RWPE2 (cell line): ENCODE measurements around the gene ICAM2.
A peak's percentile ranks its signal among the peaks of the same experiment; 100 is the strongest.

Source experiments
- ATAC-seq: fragments of 200-7000 bp; cut with Tn5 transposase; 3 replicates; pipeline ENCODE4 v1.9.1; 2021; ENCODE audit warnings: low read depth
- DNase-seq: peaks from one replicate; pipeline ENCODE4 v3.0.0-alpha.2; 2020; ENCODE audit warnings: low spot score
- H3K27ac ChIP-seq: fragments of 450-650 bp; 2 replicates; pipeline ENCODE4 v1.5.1; 2017; ENCODE audit warnings: mild to moderate bottlenecking; ENCODE audit not compliant: poor library complexity, severe bottlenecking
- H3K27me3 ChIP-seq: fragments of 250-450 bp; sonication (Bioruptor Pico); 2 replicates; pipeline ENCODE4 v1.5.1; 2021; ENCODE audit warnings: mild to moderate bottlenecking, moderate library complexity; ENCODE audit not compliant: insufficient read depth, poor library complexity, severe bottlenecking
- H3K36me3 ChIP-seq: fragments of 250-450 bp; sonication (Bioruptor Pico); 2 replicates; pipeline ENCODE4 v1.5.1; 2020; ENCODE audit warnings: low read depth, mild to moderate bottlenecking, moderate library complexity
- H3K4me1 ChIP-seq: fragments of 250-450 bp; sonication (Bioruptor Pico); 2 replicates; pipeline ENCODE4 v1.5.1; 2021; ENCODE audit warnings: mild to moderate bottlenecking, moderate library complexity; ENCODE audit not compliant: insufficient read depth, poor library complexity, severe bottlenecking
- H3K4me3 ChIP-seq: fragments of 250-450 bp; sonication (Bioruptor Pico); 2 replicates; pipeline ENCODE4 v1.5.1; 2021; ENCODE audit warnings: mild to moderate bottlenecking, moderate library complexity; ENCODE audit not compliant: severe bottlenecking
- H3K9me3 ChIP-seq: fragments of 250-450 bp; sonication (Bioruptor Pico); 2 replicates; pipeline ENCODE4 v1.5.1; 2021; ENCODE audit warnings: mild to moderate bottlenecking, moderate library complexity; ENCODE audit not compliant: severe bottlenecking
- TF ChIP-seq, protein P1 (sequence below): fragments of 450-650 bp; IDR thresholded peaks from one replicate; pipeline ENCODE4 v1.5.1; 2017; ENCODE audit warnings: mild to moderate bottlenecking, moderate library complexity; ENCODE audit not compliant: poor library complexity, severe bottlenecking

ICAM2 gene

DNA sequence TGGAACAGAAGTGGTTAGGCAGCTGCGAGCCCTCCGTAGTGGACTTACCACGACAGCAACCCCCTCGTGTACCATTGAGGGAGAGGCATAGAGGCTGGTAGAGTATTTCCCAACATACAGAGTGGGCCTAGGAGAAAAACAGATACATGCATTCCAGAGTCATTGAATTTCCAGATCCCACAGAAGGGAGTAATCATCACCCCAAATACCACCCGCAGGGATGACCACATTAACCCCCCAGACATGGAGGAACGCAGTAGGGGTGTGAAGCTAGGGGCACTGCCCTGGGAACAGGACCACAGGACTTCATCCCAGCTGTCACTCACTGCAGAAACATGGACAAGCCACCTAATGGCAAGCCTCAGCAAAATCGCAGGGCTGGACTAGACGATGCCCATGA lies 44.7 kb upstream of the ICAM2 start:
- Histone ChIP-seq H3K4me3 (no peak overlapping the region), H3K36me3 (peaks cover 19% of the 10 kb centered on the region), H3K4me1 (peaks cover 5% of the 10 kb centered on the region), H3K27ac (no peak overlapping the region), H3K9me3 (peaks cover 1% of the 10 kb centered on the region), H3K27me3 (no peaks in the 10 kb centered on the region)
- TF ChIP-seq, protein P1, sequence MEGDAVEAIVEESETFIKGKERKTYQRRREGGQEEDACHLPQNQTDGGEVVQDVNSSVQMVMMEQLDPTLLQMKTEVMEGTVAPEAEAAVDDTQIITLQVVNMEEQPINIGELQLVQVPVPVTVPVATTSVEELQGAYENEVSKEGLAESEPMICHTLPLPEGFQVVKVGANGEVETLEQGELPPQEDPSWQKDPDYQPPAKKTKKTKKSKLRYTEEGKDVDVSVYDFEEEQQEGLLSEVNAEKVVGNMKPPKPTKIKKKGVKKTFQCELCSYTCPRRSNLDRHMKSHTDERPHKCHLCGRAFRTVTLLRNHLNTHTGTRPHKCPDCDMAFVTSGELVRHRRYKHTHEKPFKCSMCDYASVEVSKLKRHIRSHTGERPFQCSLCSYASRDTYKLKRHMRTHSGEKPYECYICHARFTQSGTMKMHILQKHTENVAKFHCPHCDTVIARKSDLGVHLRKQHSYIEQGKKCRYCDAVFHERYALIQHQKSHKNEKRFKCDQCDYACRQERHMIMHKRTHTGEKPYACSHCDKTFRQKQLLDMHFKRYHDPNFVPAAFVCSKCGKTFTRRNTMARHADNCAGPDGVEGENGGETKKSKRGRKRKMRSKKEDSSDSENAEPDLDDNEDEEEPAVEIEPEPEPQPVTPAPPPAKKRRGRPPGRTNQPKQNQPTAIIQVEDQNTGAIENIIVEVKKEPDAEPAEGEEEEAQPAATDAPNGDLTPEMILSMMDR, result no peak
- DNase-seq, result no peak
- no peak for ATAC-seq

DNA sequence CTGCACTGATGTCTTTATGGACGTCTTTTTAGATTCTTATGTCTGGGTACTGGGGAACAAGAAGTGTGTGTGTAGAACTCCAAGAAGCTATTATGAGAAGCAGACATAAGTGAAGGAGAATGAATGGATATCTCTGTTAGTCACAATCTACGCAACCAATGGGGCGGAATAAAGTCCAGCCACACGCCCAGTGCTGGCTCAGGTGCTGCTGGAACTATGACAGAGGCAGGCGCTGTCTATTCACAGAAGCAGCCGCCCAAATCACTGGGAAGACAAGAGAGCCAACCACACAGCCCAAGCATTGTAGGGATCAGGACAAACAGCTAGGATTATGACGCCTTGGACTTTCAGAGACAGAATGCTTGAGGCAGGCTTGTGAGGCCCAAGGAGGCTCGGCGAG lies 43.9 kb upstream of the ICAM2 start:
- ATAC-seq, result no peak
- peaks cover 1% of the 10 kb centered on the region for H3K9me3 ChIP-seq
- H3K4me3 ChIP-seq, result no peak overlapping the region
- no peak for DNase-seq
- TF ChIP-seq, protein P1, result no peak
- peaks cover 5% of the 10 kb centered on the region for H3K4me1 ChIP-seq
- no peak overlapping the region for H3K27ac ChIP-seq
- H3K27me3 ChIP-seq, result no peaks in the 10 kb centered on the region
- peaks cover 11% of the 10 kb centered on the region for H3K36me3 ChIP-seq

DNA sequence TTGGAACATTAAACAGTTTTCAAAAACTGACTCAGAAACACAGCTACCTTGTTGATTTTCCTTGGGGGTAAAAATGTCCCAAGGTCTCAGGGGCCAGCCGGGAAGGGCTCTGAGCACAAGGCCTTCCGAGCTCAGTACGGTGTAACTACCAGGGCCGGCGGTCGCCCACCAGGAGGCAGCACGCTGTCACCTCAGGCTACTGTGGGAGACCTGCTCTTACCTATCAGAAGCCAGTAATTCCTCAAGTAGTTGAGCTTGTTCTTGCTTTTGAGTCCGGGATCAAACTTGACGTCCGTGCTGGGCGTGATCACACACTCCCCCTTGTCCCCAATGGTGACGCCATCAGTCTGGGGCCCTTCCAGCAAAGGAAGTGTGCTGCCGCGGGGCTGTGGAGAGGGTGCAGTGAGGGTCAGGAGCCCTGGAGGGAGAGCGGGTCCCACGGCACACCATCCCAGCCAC lies 43.4 kb upstream of the ICAM2 start:
- DNase-seq, result no peak

DNA sequence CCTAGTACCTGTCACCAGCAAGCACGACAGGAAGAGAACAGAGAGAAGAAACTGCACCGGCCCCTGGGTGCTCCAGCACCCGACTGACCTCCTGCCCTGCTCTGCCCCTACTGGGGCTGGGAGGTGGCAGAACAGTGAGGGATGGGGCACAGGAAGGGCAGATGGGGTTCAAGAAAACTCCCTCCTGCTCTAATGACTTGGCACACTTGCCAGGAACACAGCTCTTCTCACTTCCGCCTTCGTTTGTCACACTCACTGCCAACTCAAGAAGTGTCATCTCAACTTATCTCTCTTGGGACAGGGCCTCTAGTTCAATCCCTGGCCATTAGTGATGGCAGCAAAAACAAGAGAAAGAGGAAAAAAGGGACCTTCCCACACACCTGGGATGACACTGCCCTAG lies 42.7 kb upstream of the ICAM2 start:
- Histone ChIP-seq H3K27ac (no peak overlapping the region), H3K36me3 (no peaks in the 10 kb centered on the region; the same call in 1 of the 2 replicates), H3K27me3 (no peaks in the 10 kb centered on the region), H3K9me3 (no peaks in the 10 kb centered on the region), H3K4me3 (no peak overlapping the region), H3K4me1 (peaks cover 5% of the 10 kb centered on the region)
- no peak for DNase-seq
- TF ChIP-seq, protein P1, result no peak
- no peak for ATAC-seq

More for the DNA sequence above, 43.4 kb upstream of the ICAM2 start:
- Histone ChIP-seq H3K4me3 (no peak overlapping the region), H3K4me1 (peaks cover 5% of the 10 kb centered on the region), H3K36me3 (peaks cover 5% of the 10 kb centered on the region; the same call in 1 of the 2 replicates), H3K27ac (no peak overlapping the region), H3K27me3 (no peaks in the 10 kb centered on the region), H3K9me3 (no peaks in the 10 kb centered on the region)
- peak; percentile 78 for ATAC-seq
- TF ChIP-seq, protein P1, result peak; percentile 52

DNA sequence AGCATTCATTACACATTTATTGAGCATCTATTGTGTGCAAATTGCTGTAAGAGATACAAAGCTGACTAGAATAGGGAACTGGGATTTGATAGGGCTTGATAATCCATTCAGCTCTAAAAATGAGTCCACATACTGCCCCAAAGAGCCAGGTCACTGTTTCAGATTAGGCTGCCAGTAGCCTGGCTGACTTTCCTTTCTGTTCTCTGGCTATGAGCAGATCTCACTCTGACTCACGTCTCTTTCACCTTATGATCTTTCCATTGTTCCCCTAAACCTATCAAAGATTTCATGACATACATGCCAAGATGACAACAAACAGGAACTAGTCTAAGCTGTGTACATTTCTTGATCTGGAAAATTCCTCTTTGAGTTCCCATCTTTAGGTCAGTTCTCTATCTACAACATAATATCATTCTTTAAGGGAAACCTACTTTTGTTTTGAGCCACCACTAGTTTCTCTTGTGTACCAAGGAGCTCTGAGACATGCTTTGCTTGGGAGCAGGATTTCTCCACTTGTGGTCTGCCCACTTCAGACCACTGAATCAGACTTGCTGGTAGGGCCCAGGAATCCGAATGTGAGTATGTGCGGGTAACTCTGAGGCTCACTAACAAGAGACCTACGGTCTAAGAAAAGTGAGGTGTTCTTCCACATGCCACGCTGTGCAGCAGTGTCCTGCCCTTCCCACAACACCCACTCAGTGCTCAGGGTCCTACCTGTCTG lies 40.9 kb upstream of the ICAM2 start:
- no peak overlapping the region for H3K4me3 ChIP-seq
- peaks cover 5% of the 10 kb centered on the region for H3K4me1 ChIP-seq
- peak; percentile 70; the same call in 2 of the 3 replicates for ATAC-seq
- H3K36me3 ChIP-seq, result no peaks in the 10 kb centered on the region; the same call in 1 of the 2 replicates
- H3K27me3 ChIP-seq, result no peaks in the 10 kb centered on the region
- TF ChIP-seq, protein P1, result no peak
- no peaks in the 10 kb centered on the region for H3K9me3 ChIP-seq
- H3K27ac ChIP-seq, result no peak overlapping the region
- no peak for DNase-seq
